OCI-LY1 (cell line): ENCODE measurements around the gene KCNH6.

Source experiments
- H2AFZ ChIP-seq: fragments of 200-600 bp; sonication (generic), shearing (Covaris generic); 2 replicates; pipeline ENCODE4 v1.6.0; 2014; ENCODE audit warnings: antibody characterized with exemption, mild to moderate bottlenecking, low read length
- H3F3A ChIP-seq: fragments of 200-600 bp; sonication (generic), shearing (Covaris generic); 2 replicates; pipeline ENCODE4 v1.6.0; 2014; ENCODE audit warnings: mild to moderate bottlenecking, antibody characterized with exemption, low read length, moderate library complexity; ENCODE audit not compliant: insufficient read depth
- H3K27ac ChIP-seq: fragments of 200-600 bp; sonication (generic); 2 replicates; pipeline ENCODE4 v1.5.1; 2014; ENCODE audit warnings: low read length, mixed run types, mild to moderate bottlenecking, low read depth; ENCODE audit not compliant: poor library complexity, severe bottlenecking
- H3K27me3 ChIP-seq: fragments of 200-600 bp; sonication (generic); 2 replicates; pipeline ENCODE4 v1.6.0; 2014; ENCODE audit warnings: antibody characterized with exemption, mild to moderate bottlenecking, low read length, moderate library complexity; ENCODE audit not compliant: insufficient read depth
- H3K36me3 ChIP-seq: fragments of 200-600 bp; sonication (generic); 2 replicates; pipeline ENCODE4 v1.6.1; 2014; ENCODE audit warnings: mild to moderate bottlenecking, antibody characterized with exemption, low read length, moderate library complexity, mixed read lengths; ENCODE audit not compliant: insufficient read depth
- H3K4me1 ChIP-seq: fragments of 200-600 bp; sonication (generic); 2 replicates; pipeline ENCODE4 v1.5.1; 2014; ENCODE audit warnings: mild to moderate bottlenecking, low read length, moderate library complexity; ENCODE audit not compliant: insufficient read depth, severe bottlenecking
- H3K4me2 ChIP-seq: fragments of 200-600 bp; sonication (generic), shearing (Covaris generic); 2 replicates; pipeline ENCODE4 v1.6.1; 2014; ENCODE audit warnings: low read length
- H3K4me3 ChIP-seq: fragments of 200-600 bp; sonication (generic); 2 replicates; pipeline ENCODE4 v1.5.1; 2014; ENCODE audit warnings: low read length, low read depth, mild to moderate bottlenecking, mixed read lengths; ENCODE audit not compliant: poor library complexity, severe bottlenecking
- H3K79me2 ChIP-seq: fragments of 200-600 bp; shearing (Covaris generic); 2 replicates; pipeline ENCODE4 v1.6.1; 2016; ENCODE audit warnings: mixed run types, low read length, mixed read lengths; ENCODE audit not compliant: insufficient read depth
- H3K9ac ChIP-seq: fragments of 200-600 bp; sonication (generic), shearing (Covaris generic); 2 replicates; pipeline ENCODE4 v1.6.1; 2014; ENCODE audit warnings: mild to moderate bottlenecking, low read length, mixed read lengths
- H3K9me2 ChIP-seq: fragments of 200-600 bp; sonication (generic), shearing (Covaris generic); 2 replicates; pipeline ENCODE4 v1.6.1; 2014; ENCODE audit warnings: low read depth, mild to moderate bottlenecking, low read length, mixed read lengths
- H3K9me3 ChIP-seq: fragments of 200-600 bp; shearing (Covaris generic); 2 replicates; pipeline ENCODE4 v1.6.1; 2014; ENCODE audit warnings: low read length, mixed read lengths
- H4K20me1 ChIP-seq: fragments of 200-600 bp; sonication (generic), shearing (Covaris generic); 2 replicates; pipeline ENCODE4 v1.6.0; 2016; ENCODE audit warnings: mild to moderate bottlenecking, low read length; ENCODE audit not compliant: insufficient read depth
- CTCF ChIP-seq: fragments of 200-600 bp; sonication (generic), shearing (Covaris generic); IDR thresholded peaks from 2 replicates; pipeline ENCODE4 v1.5.1; 2017; ENCODE audit warnings: mild to moderate bottlenecking, antibody characterized with exemption, low read length, moderate library complexity, mixed read lengths
- EZH2 ChIP-seq: fragments of 200-600 bp; sonication (generic), shearing (Covaris generic); IDR thresholded peaks from 2 replicates; pipeline ENCODE4 v1.8.0; 2017; ENCODE audit warnings: borderline replicate concordance, mixed run types, mild to moderate bottlenecking, antibody characterized with exemption, low read length, moderate library complexity, mixed read lengths

The KCNH6 gene

DNA sequence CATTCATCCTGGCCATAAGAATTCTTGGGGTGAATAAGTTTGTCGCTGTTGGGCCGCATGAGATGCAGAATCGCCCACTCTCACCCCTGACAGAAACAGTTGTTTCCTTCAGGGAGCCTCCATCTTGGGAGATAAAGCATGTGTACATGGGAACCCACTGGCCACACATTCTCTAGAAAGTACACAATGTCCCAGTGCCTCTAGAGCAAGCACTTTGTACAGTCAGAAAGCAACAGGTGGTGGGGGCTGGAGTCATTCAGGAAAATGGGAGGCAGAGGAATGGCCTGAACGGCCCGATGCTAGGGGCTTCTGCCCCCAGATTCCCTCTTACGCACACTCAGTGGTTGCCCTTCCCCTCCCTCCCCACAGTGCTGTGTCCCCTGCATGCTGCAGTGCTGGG, 30.2 kb upstream of the KCNH6 start:
- H3K36me3 ChIP-seq: no peaks in the 10 kb centered on the region
- H3F3A ChIP-seq: no peaks in the 10 kb centered on the region
- H3K9me2 ChIP-seq: no peaks in the 10 kb centered on the region
- H2AFZ ChIP-seq: no peak overlapping the region
- no peaks in the 10 kb centered on the region; the same call in 1 of the 2 replicates for H3K27me3 ChIP-seq
- no peaks in the 10 kb centered on the region for H3K9me3 ChIP-seq
- no peaks in the 10 kb centered on the region for H4K20me1 ChIP-seq
- H3K9ac ChIP-seq: no peak overlapping the region
- H3K4me1 ChIP-seq: no peaks in the 10 kb centered on the region
- no peaks in the 10 kb centered on the region for H3K79me2 ChIP-seq
- H3K4me2 ChIP-seq: no peak overlapping the region
- no peak for TF ChIP-seq CTCF
- TF ChIP-seq EZH2: no peak
- no peak overlapping the region for H3K27ac ChIP-seq
- no peak overlapping the region for H3K4me3 ChIP-seq

- H3K4me3 ChIP-seq: no peak overlapping the region
Measured at GRCh38 chr17:63493411-63493810, 29.7 kb upstream of the KCNH6 start.

GRCh38 chr17:63494300-63494928, 28.7 kb upstream of the KCNH6 start:
- H3K36me3 ChIP-seq: no peaks in the 10 kb centered on the region
- no peak overlapping the region for H3K27ac ChIP-seq
- no peaks in the 10 kb centered on the region for H3K27me3 ChIP-seq
- no peak overlapping the region for H3K4me2 ChIP-seq
- no peaks in the 10 kb centered on the region for H3K9me2 ChIP-seq
- no peak overlapping the region for H3K9ac ChIP-seq
- no peaks in the 10 kb centered on the region for H3K79me2 ChIP-seq
- TF ChIP-seq CTCF: no peak
- TF ChIP-seq EZH2: no peak
- no peaks in the 10 kb centered on the region for H4K20me1 ChIP-seq
- no peaks in the 10 kb centered on the region for H3K4me1 ChIP-seq
- no peaks in the 10 kb centered on the region for H3K9me3 ChIP-seq
- no peak overlapping the region for H2AFZ ChIP-seq
- H3F3A ChIP-seq: no peaks in the 10 kb centered on the region
- no peak overlapping the region for H3K4me3 ChIP-seq

More at GRCh38 chr17:63493411-63493810, 29.7 kb upstream of the KCNH6 start:
- no peak overlapping the region for H3K4me2 ChIP-seq
- H3K27ac ChIP-seq: no peak overlapping the region
- H3K9me3 ChIP-seq: no peaks in the 10 kb centered on the region
- H3K27me3 ChIP-seq: no peaks in the 10 kb centered on the region; the same call in 1 of the 2 replicates
- no peaks in the 10 kb centered on the region for H3F3A ChIP-seq
- no peaks in the 10 kb centered on the region for H4K20me1 ChIP-seq
- no peak overlapping the region for H2AFZ ChIP-seq
- no peaks in the 10 kb centered on the region for H3K36me3 ChIP-seq
- H3K79me2 ChIP-seq: no peaks in the 10 kb centered on the region
- no peak for TF ChIP-seq EZH2
- TF ChIP-seq CTCF: no peak
- H3K4me1 ChIP-seq: no peaks in the 10 kb centered on the region
- no peak overlapping the region for H3K9ac ChIP-seq
- H3K9me2 ChIP-seq: no peaks in the 10 kb centered on the region
